ENCODE results near the gene CXXC5.

CXXC5 gene

GRCh38 chr5:139684350-139684880 lies 36.3 kb downstream of the CXXC5 start:
- H3K4me3 ChIP-seq (ENCODE audit: low read depth, low read length), result no peak overlapping the region
- DNase-seq (ENCODE audit: low read depth, low spot score), result no peak
- no peak for TF ChIP-seq CTCF (IDR thresholded peaks at IDR 0.05; ENCODE audit: insufficient read depth, low read length, missing control alignments)
- POLR2A ChIA-PET, result interaction anchor here (1.5 kb wide), 1 partner anchor 33 kb away, joined by 4 read pairs; no protein-coding TSS in a partner anchor
- CTCF ChIA-PET, result interaction anchor here (1.1 to 6.2 kb wide), 7 partner anchors 9 to 81 kb away, joined by 3 to 45 read pairs (median 6); no protein-coding TSS in a partner anchor

- ChIA-PET CTCF (interaction anchor here (1.1 to 6.2 kb wide), 7 partner anchors 8 to 81 kb away, joined by 3 to 45 read pairs (median 6); no protein-coding TSS in a partner anchor), POLR2A (interaction anchor here (1.1 to 1.5 kb wide), 2 partner anchors 33 to 49 kb away, joined by 3 to 4 read pairs; no protein-coding TSS in a partner anchor)
- H3K4me3 ChIP-seq (ENCODE audit: low read depth, low read length), result no peak overlapping the region
- peak; percentile 1 for TF ChIP-seq CTCF (IDR thresholded peaks at IDR 0.05; ENCODE audit: insufficient read depth, low read length, missing control alignments)
- no peak for DNase-seq (ENCODE audit: low read depth, low spot score)
Observed at GRCh38 chr5:139684881-139685749, 37.0 kb downstream of the CXXC5 start.

GRCh38 chr5:139685886-139686285 lies 37.7 kb downstream of the CXXC5 start:
- no peak for DNase-seq (ENCODE audit: low read depth, low spot score)
- CTCF ChIA-PET, result interaction anchor here (1.1 to 6.2 kb wide), 6 partner anchors 8 to 80 kb away, joined by 3 to 45 read pairs (median 6); no protein-coding TSS in a partner anchor
- POLR2A ChIA-PET, result interaction anchor here (1.1 kb wide), 1 partner anchor 50 kb away, joined by 3 read pairs; no protein-coding TSS in a partner anchor
- TF ChIP-seq CTCF (IDR thresholded peaks at IDR 0.05; ENCODE audit: insufficient read depth, low read length, missing control alignments), result no peak
- no peak overlapping the region for H3K4me3 ChIP-seq (ENCODE audit: low read depth, low read length)

- POLR2A ChIA-PET, result no interaction called here
Observed at GRCh38 chr5:139686356-139686705, 38.2 kb downstream of the CXXC5 start.

GRCh38 chr5:139686706-139687441 lies 38.7 kb downstream of the CXXC5 start:
- no peak for DNase-seq (ENCODE audit: low read depth, low spot score)
- ChIA-PET POLR2A (interaction anchor here (0.9 kb wide), 1 partner anchor 9 kb away, joined by 4 read pairs; no protein-coding TSS in a partner anchor), CTCF (interaction anchor here (1.1 to 8.3 kb wide), 2 partner anchors 25 to 52 kb away, joined by 3 to 263 read pairs; no protein-coding TSS in a partner anchor)
- no peak overlapping the region for H3K4me3 ChIP-seq (ENCODE audit: low read depth, low read length)
- no peak for TF ChIP-seq CTCF (IDR thresholded peaks at IDR 0.05; ENCODE audit: insufficient read depth, low read length, missing control alignments)

More at GRCh38 chr5:139686356-139686705, 38.2 kb downstream of the CXXC5 start:
- TF ChIP-seq CTCF (IDR thresholded peaks at IDR 0.05; ENCODE audit: insufficient read depth, low read length, missing control alignments), result no peak
- CTCF ChIA-PET, result interaction anchor here (1.7 to 6.2 kb wide), 2 partner anchors 36 to 53 kb away, joined by 6 to 45 read pairs; no protein-coding TSS in a partner anchor
- DNase-seq (ENCODE audit: low read depth, low spot score), result no peak
- H3K4me3 ChIP-seq (ENCODE audit: low read depth, low read length), result no peak overlapping the region
